Astrocyte of the spinal cord (primary cell): Measurements from ENCODE around the gene MLH3.

Experiments
- DNase-seq: peaks from one replicate; pipeline ENCODE4 v3.0.0; 2011; ENCODE audit warnings: low read depth, low spot score
- H3K4me3 ChIP-seq: 2 replicates; pipeline ENCODE4 v1.5.1; 2011; ENCODE audit warnings: low read depth, mild to moderate bottlenecking, low read length, moderate library complexity
- CTCF ChIP-seq: IDR thresholded peaks from 2 replicates; pipeline ENCODE4 v1.5.1; 2012; ENCODE audit warnings: low read depth, mild to moderate bottlenecking, low read length, inconsistent platforms
- in situ Hi-C: cut with HindIII; loops from 2 replicates; pipeline ENCODE4 v1.10.0; 2017; ENCODE audit warnings: low sequenced_read_pairs

Gene MLH3

DNA sequence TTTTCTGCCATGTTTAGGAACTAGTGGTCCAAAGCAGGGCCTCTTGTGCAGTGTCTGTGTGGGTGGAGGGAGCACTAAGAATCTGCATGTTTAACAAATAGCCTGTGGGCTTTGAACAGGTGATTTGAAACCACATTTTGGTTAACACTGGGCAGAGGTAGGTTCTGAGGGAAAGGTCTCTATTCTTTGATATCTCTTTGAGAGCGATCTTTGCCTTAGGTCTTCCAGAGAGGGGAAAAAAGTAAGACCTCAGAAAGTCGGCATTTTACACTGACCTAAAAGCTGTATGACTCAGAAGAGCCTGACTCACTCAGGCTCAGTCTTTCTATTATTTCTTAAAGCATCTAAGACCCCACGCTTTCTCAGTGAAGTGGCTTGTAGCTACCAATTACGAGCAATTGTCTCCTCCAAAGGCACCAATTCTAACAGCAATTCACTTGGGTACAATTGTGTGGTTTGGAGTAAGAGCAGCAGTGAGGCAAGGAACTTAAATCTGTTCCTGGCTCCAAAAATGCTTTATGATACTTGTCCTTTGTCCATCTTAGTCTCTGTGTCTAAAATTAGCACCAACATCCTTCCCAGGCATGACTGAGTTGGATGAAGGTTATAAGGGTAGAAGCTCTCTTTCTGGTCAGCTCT, 39.8 kb downstream of the MLH3 start:
- in situ Hi-C loops, result no loop called here
- H3K4me3 ChIP-seq, result no peak overlapping the region
- TF ChIP-seq CTCF, result no peak
- peak; percentile 87 for DNase-seq

GRCh38 chr14:75010472-75011093, 40.7 kb downstream of the MLH3 start:
- TF ChIP-seq CTCF, result no peak
- DNase-seq, result no peak
- in situ Hi-C loops, result no loop called here
- no peak overlapping the region for H3K4me3 ChIP-seq

DNA sequence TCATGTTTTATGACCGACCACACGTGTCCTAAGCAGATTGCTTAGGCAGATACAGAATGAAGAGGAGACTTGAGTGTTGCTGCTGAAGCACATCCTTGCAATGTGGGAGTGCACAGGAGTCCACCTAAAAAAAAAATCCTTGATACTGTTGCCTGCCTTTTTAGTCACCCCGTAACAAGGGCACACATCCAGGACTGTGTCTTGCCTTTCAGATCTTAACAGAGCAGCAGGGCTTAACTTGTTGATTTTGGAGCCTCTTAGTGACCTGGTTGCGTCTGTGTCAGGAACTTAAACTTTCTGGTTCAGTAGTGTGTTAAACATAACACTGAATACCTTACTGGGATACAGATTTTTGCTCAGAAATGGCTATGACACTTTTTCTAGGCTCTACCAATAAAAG, 42.1 kb downstream of the MLH3 start:
- no peak for DNase-seq
- no peak for TF ChIP-seq CTCF
- in situ Hi-C loops, result no loop called here
- H3K4me3 ChIP-seq, result no peak overlapping the region

- DNase-seq, result no peak
- in situ Hi-C loops, result no loop called here
- no peak for TF ChIP-seq CTCF
- no peak overlapping the region for H3K4me3 ChIP-seq
These were observed 45.9 kb downstream of the MLH3 start for GRCh38 chr14:75005357-75005756.

GRCh38 chr14:75003250-75004027, 47.8 kb downstream of the MLH3 start:
- in situ Hi-C loops, result no loop called here
- no peak for DNase-seq
- H3K4me3 ChIP-seq, result peak overlapping the region; percentile 64
- TF ChIP-seq CTCF, result no peak

DNA sequence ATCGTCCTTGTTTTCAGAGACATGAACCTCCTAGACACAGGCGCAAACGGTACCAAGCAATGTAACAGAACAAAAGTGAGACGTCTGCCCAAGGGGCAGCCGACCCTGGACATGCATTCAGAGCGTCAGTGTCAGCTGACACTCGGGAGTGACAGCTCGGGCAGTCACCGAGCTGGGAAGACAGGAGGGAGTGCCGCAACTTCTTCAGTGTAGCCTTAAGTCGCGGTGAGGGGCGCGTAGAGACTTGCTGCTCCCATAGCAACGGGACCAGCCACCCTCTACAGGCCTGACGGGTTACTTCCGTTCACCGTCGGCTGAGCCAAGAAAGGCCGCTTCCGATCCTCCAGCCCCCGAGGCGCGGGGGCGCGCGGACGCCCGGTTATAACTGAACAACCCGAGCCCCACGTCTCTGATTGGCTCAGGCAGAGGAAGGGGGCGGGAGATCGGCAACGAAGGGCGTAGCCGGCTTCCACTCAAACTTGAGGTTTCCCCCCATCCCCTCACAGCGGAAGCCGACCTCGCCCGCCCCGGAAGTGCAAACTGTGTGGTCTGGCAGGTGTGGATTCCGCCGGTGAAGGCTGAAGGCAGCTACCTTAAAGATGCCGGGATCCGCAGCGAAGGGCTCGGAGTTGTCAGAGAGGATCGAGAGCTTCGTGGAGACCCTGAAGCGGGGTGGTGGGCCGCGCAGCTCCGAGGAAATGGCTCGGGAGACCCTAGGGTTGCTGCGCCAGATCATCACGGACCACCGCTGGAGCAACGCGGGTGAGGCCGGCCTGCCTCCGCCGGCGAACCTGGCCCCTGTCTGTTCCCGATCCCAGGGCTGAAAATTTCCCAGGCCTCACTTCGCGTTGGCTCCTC, 48.6 kb downstream of the MLH3 start, which contains the start of gene EIF2B2:
TSS of gene EIF2B2 (plus strand) at position 530 of the 858 bp plus-strand sequence. CDS start at position 600, 70 bp downstream.
- in situ Hi-C loops, result no loop called here
- no peak for TF ChIP-seq CTCF
- H3K4me3 ChIP-seq, result peak within 1 kb of the TSS; percentile 64
- DNase-seq, result peak; percentile 97
